HL-60/S4 treated with phorbol 12-myristate 13-acetate at 8.2 ng/mL for 4 days and 3 days (cell line): ENCODE results near the gene ITPRIPL2.

Source experiments
- in situ Hi-C: fragments of 300-500 bp; cut with MboI; formaldehyde crosslinking; loops from 2 replicates; pipeline ENCODE4 v1.15.0; 2022; ENCODE audit warnings: low sequenced_read_pairs

Gene ITPRIPL2

GRCh38 chr16:19113577-19114358 lies at the start of gene ITPRIPL2:
ITPRIPL2 (plus strand) TSS chr16:19113964; CDS start chr16:19114462, 498 bp downstream.
- in situ Hi-C loops = no loop called here

- in situ Hi-C loops = no loop called here
Measured at GRCh38 chr16:19066988-19067348, 46.8 kb upstream of the ITPRIPL2 start.

- in situ Hi-C loops = no loop called here
Measured at GRCh38 chr16:19067349-19068236, 46.2 kb upstream of the ITPRIPL2 start, which contains the start of gene COQ7. COQ7 (plus strand) TSS chr16:19067614; CDS start chr16:19067665, 51 bp downstream.

- in situ Hi-C loops = no loop called here
Measured at GRCh38 chr16:19068237-19068815, 45.4 kb upstream of the ITPRIPL2 start.

- in situ Hi-C loops = no loop called here
Measured at GRCh38 chr16:19071811-19072777, 41.7 kb upstream of the ITPRIPL2 start.

GRCh38 chr16:19073344-19073743 lies 40.4 kb upstream of the ITPRIPL2 start:
- in situ Hi-C loops = no loop called here

- in situ Hi-C loops = no loop called here
Measured at GRCh38 chr16:19073863-19074262, 39.9 kb upstream of the ITPRIPL2 start.

GRCh38 chr16:19075511-19075910 lies 38.3 kb upstream of the ITPRIPL2 start:
- in situ Hi-C loops = loop anchor here (5.0 to 25.0 kb wide), 2 partner anchors 302 to 437 kb away; partner anchors contain the start of genes CCP110 and GDE1

- in situ Hi-C loops = loop anchor here (5.0 to 25.0 kb wide), 2 partner anchors 299 to 434 kb away; partner anchors contain the start of genes CCP110 and GDE1
Measured at GRCh38 chr16:19077879-19078278, 35.9 kb upstream of the ITPRIPL2 start.

GRCh38 chr16:19083670-19084069 lies 30.1 kb upstream of the ITPRIPL2 start:
- in situ Hi-C loops = loop anchor here (25.0 kb wide), 1 partner anchor 429 kb away; the partner anchor contains the start of genes CCP110 and GDE1

GRCh38 chr16:19084139-19084538 lies 29.6 kb upstream of the ITPRIPL2 start:
- in situ Hi-C loops = loop anchor here (25.0 kb wide), 1 partner anchor 428 kb away; the partner anchor contains the start of genes CCP110 and GDE1

GRCh38 chr16:19084879-19085278 lies 28.9 kb upstream of the ITPRIPL2 start:
- in situ Hi-C loops = loop anchor here (25.0 kb wide), 1 partner anchor 427 kb away; the partner anchor contains the start of genes CCP110 and GDE1

GRCh38 chr16:19085679-19086200 lies 28.0 kb upstream of the ITPRIPL2 start:
- in situ Hi-C loops = loop anchor here (25.0 kb wide), 1 partner anchor 427 kb away; the partner anchor contains the start of genes CCP110 and GDE1

- in situ Hi-C loops = loop anchor here (25.0 kb wide), 1 partner anchor 426 kb away; the partner anchor contains the start of genes CCP110 and GDE1
Measured at GRCh38 chr16:19086322-19087199, 27.2 kb upstream of the ITPRIPL2 start.

GRCh38 chr16:19088341-19088916 lies 25.3 kb upstream of the ITPRIPL2 start:
- in situ Hi-C loops = loop anchor here (25.0 kb wide), 1 partner anchor 424 kb away; the partner anchor contains the start of genes CCP110 and GDE1

- in situ Hi-C loops = loop anchor here (25.0 kb wide), 1 partner anchor 423 kb away; the partner anchor contains the start of genes CCP110 and GDE1
Measured at GRCh38 chr16:19089410-19089955, 24.3 kb upstream of the ITPRIPL2 start.

GRCh38 chr16:19090916-19091315 lies 22.8 kb upstream of the ITPRIPL2 start:
- in situ Hi-C loops = loop anchor here (10.0 to 25.0 kb wide), 2 partner anchors 94 to 421 kb away; partner anchors contain the start of genes CCP110 and GDE1
